HepG2 (cell line): ENCODE measurements around the gene PIM1. TPM values are rescaled to one million over a fixed set of nuclear protein-coding genes. Genes with fewer than 3 reads are reported as not detected.

Experiments used
- ARID4A ChIP-seq: sonication (generic); formaldehyde crosslinking; IDR thresholded peaks from 2 replicates; pipeline ENCODE4 v1.5.0; 2020; ENCODE audit warnings: mild to moderate bottlenecking, missing genetic modification reagents, borderline replicate concordance
- ASH2L ChIP-seq: fragments of 300-600, 200-600 bp; sonication (generic); IDR thresholded peaks from 2 replicates; pipeline ENCODE4 v1.7.0; 2017; ENCODE audit warnings: low read depth, mild to moderate bottlenecking, moderate library complexity, mixed read lengths, low read length; ENCODE audit not compliant: insufficient read length
- CENPX ChIP-seq: sonication (generic); formaldehyde crosslinking; IDR thresholded peaks from 2 replicates; pipeline ENCODE4 v1.9.0; 2021; ENCODE audit warnings: mild to moderate bottlenecking, missing genetic modification reagents, moderate library complexity
- DMAP1 ChIP-seq: IDR thresholded peaks from 2 replicates; pipeline ENCODE4 v1.6.1; 2016
- E2F2 ChIP-seq: sonication (generic); formaldehyde crosslinking; IDR thresholded peaks from 2 replicates; pipeline ENCODE4 v1.4.0; 2020; ENCODE audit warnings: missing genetic modification reagents, borderline replicate concordance
- FOSL2 ChIP-seq: sonication (generic); formaldehyde crosslinking; IDR thresholded peaks from 2 replicates; pipeline ENCODE4 v1.4.0; 2020; ENCODE audit warnings: missing genetic modification reagents
- GMEB1 ChIP-seq: sonication (generic); formaldehyde crosslinking; IDR thresholded peaks from 2 replicates; pipeline ENCODE4 v1.5.1; 2020; ENCODE audit warnings: missing genetic modification reagents, mild to moderate bottlenecking, borderline replicate concordance
- HHEX ChIP-seq: IDR thresholded peaks from 2 replicates; pipeline ENCODE4 v1.6.1; 2016; ENCODE audit warnings: control low read depth
- MIER3 ChIP-seq: IDR thresholded peaks from 2 replicates; pipeline ENCODE4 v1.6.1; 2016; ENCODE audit warnings: missing compliant biosample characterization, borderline replicate concordance
- PAF1 ChIP-seq: IDR thresholded peaks from 2 replicates; pipeline ENCODE4 v1.6.1; 2016; ENCODE audit warnings: missing genetic modification reagents, missing compliant biosample characterization
- SAFB2 ChIP-seq: sonication (generic); formaldehyde crosslinking; IDR thresholded peaks from 2 replicates; pipeline ENCODE4 v1.5.1; 2020; ENCODE audit warnings: missing genetic modification reagents, low read depth, mild to moderate bottlenecking, borderline replicate concordance
- ZBTB26 ChIP-seq: IDR thresholded peaks from 2 replicates; pipeline ENCODE4 v1.6.1; 2016; ENCODE audit warnings: missing compliant biosample characterization, missing genetic modification reagents, borderline replicate concordance
- ZEB1 ChIP-seq: IDR thresholded peaks from 2 replicates; pipeline ENCODE4 v1.6.1; 2012; ENCODE audit warnings: mild to moderate bottlenecking, low read depth, inconsistent platforms; ENCODE audit not compliant: insufficient replicate concordance
- ZNF251 ChIP-seq: sonication (generic); formaldehyde crosslinking; IDR thresholded peaks from 2 replicates; pipeline ENCODE4 v1.9.0; 2021; ENCODE audit warnings: mild to moderate bottlenecking, missing genetic modification reagents
- ZNF253 ChIP-seq: sonication (generic); formaldehyde crosslinking; IDR thresholded peaks from 2 replicates; pipeline ENCODE4 v1.8.0; 2022; ENCODE audit warnings: mild to moderate bottlenecking, missing genetic modification reagents, borderline replicate concordance
- ZNF530 ChIP-seq: sonication (generic); formaldehyde crosslinking; IDR thresholded peaks from 2 replicates; pipeline ENCODE4 v1.5.0; 2020; ENCODE audit warnings: low read depth, mild to moderate bottlenecking, missing genetic modification reagents
- ZNF614 ChIP-seq: IDR thresholded peaks from 2 replicates; pipeline ENCODE4 v1.6.1; 2018; ENCODE audit warnings: missing biosample characterization, missing genetic modification reagents, inconsistent platforms, borderline replicate concordance
- ZNF7 ChIP-seq: IDR thresholded peaks from 2 replicates; pipeline ENCODE4 v1.6.1; 2016; ENCODE audit warnings: missing biosample characterization, missing genetic modification reagents
- ZSCAN29 ChIP-seq: sonication (generic); formaldehyde crosslinking; conservative IDR thresholded peaks from 2 replicates; pipeline ENCODE4 v1.4.0; 2020; ENCODE audit warnings: mild to moderate bottlenecking, missing genetic modification reagents
- polyA plus RNA-seq, 8 experiments: library from polyadenylated mRNA; depleted of rRNA in 3 of 8; stranded (reverse) in 7 of 8; unstranded in 1 of 8; fragments of >200 nt; fragmentation: Illumina TruSeq in 4 of 8; extraction: Trizol in 4 of 8; gene quantifications; 2 replicates each; pipeline versions ENCODE4 v1.2.1 to v1.2.3, GENCODE V29; 2011 to 2016; ENCODE audit warnings: low read depth in 4 of 8, missing spikeins in 1 of 8, mixed read lengths in 1 of 8; ENCODE audit not compliant: insufficient read depth in 1 of 8
- total RNA-seq, 5 experiments: library from RNA; depleted of rRNA; stranded (reverse); fragments of >200 nt; fragmentation: Illumina TruSeq; extraction: Trizol; gene quantifications; 2 replicates each; pipeline ENCODE4 v1.2.3, GENCODE V29; 2016; ENCODE audit warnings: low read depth in 1 of 5

Gene PIM1
- total and polyA plus RNA-seq, 2 of the 13 experiments (the other 11 are each of a cell fraction or from before 2014, with no cell fraction given): 29.4 to 117 TPM

- TF ChIP-seq ZBTB26 (peak; percentile 64), ASH2L (peak; percentile 30), E2F2 (CRISPR knock-in tag) (no peak), DMAP1 (CRISPR knock-in tag) (no peak; the same call in 1 of the 2 replicates), PAF1 (CRISPR knock-in tag) (no peak), ZNF530 (CRISPR knock-in tag) (no peak), HHEX (CRISPR knock-in tag) (no peak), ZNF253 (CRISPR knock-in tag) (0 out of 2 replicates have a peak, but pooled peaks have one; percentile 30), MIER3 (CRISPR knock-in tag) (peak; percentile 15; the same call in 1 of the 2 replicates), ZNF251 (CRISPR knock-in tag) (no peak), CENPX (CRISPR knock-in tag) (no peak), ZNF7 (CRISPR knock-in tag) (peak; percentile 88), ZEB1 (peak; percentile 37), ZSCAN29 (CRISPR knock-in tag) (peak; percentile 78), FOSL2 (CRISPR knock-in tag) (0 out of 2 replicates have a peak, but pooled peaks have one; percentile 20), ARID4A (CRISPR knock-in tag) (peak; percentile 78; the same call in 1 of the 2 replicates), SAFB2 (CRISPR knock-in tag) (no peak), ZNF614 (CRISPR knock-in tag) (peak; percentile 3; the same call in 1 of the 2 replicates), GMEB1 (CRISPR knock-in tag) (0 out of 2 replicates have a peak, but pooled peaks have one; percentile 16)
Observed at GRCh38 chr6:37222125-37222967, 52.4 kb downstream of the PIM1 start (continued).
